Measurements from ENCODE around the gene SEMA5B.

- TF ChIP-seq CTCF (conservative IDR thresholded peaks at IDR 0.05; ENCODE audit: low read length): no peak
- TF ChIP-seq EZH2phosphoT487 (IDR thresholded peaks at IDR 0.05; ENCODE audit: borderline replicate concordance, low read depth, low read length): no peak
Measured at GRCh38 chr3:123046262-123047061, 18.9 kb upstream of the SEMA5B start.
